GM21529 (cell line): ENCODE measurements around the gene DCPS.
A peak's percentile ranks its signal among the peaks of the same experiment; 100 is the strongest.
"Not testable (repeated sequence)": the region's sequence is repeated elsewhere in the genome, so short reads cannot be mapped to it uniquely, and the experiment has no call there.

Experiments used
- ATAC-seq: cut with Tn5 transposase; IDR thresholded peaks from one replicate; pipeline ENCODE4 v1.9.1; 2021; ENCODE audit not compliant: unreplicated experiment

DCPS gene

DNA sequence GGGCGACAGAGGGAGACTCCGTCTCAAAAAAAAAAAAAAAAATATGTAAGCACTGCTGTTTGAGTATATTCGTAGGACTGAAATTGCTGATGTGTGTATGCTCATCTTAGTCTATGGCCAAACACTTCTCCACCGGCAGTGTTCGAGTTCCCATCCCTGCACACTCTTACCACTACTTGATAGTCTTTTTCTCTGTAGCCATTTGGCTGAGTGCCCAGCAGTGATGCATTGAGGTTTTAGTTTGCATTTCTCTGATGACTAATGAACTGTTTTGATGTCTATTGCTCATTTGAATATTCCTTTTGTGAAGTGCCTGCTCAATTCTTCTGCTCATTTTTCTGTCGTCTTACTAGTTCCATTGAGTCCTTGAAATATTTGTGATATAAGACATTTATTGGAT, 19.0 kb upstream of the DCPS start:
- peak; percentile 62 for ATAC-seq

DNA sequence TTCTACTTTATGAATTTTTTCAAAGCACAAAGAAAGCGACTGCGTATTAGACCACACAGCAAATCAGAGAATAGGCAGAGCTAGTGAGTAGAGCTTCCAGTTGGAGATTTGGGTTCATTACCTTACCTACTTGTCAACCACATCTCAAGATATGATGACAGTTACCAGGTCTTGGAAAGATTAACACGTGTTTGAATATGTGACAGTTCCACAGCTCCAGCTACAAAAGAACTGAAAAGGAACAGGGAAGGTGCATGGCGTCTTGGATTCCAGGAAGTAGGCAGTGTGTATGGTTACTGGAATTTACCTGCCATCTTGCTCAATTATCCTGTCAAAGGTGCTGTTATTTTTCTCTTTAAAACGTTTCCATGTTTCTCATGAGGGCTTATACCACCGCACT, 15.6 kb upstream of the DCPS start:
- no peak for ATAC-seq

DNA sequence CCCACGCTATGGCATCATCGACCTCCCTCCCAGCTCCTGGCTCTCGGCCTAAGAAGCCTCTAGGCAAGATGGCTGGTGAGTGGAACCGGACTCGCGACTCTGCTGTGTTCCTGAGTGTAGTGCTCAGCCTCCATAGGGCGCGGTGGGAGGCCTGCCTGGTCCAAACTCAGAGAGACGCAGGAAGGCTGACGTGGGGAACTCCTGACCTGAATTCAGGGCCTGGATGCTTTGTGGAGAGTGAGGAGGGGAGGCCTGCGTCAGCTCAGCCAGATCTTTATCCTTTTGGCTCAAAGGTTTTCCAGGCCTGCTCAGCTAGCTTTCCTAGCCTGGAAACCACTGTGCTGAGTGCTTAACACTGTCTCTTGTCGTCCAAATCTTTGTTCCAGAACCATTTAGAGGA, 13.0 kb upstream of the DCPS start:
- no peak for ATAC-seq

DNA sequence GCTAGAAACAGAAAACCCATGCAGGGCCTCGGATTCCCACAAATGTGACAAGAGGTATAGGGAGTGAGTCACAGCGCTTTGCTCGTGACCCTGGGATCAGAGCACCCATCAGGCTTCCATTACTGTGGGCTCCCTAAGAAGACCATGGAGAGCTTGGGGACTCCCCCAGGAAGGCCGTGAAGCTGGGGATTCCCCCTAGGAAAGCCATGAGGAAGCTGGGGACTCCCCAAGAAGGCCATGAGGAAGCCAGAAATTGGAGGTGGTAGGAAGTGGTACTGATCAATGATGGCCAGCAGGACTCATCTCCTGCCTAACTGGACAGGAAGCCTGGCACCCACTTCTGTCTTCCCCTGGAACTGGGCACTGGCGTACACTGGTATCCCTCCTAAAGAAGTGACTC, 10.1 kb upstream of the DCPS start:
- peak; percentile 65 for ATAC-seq

DNA sequence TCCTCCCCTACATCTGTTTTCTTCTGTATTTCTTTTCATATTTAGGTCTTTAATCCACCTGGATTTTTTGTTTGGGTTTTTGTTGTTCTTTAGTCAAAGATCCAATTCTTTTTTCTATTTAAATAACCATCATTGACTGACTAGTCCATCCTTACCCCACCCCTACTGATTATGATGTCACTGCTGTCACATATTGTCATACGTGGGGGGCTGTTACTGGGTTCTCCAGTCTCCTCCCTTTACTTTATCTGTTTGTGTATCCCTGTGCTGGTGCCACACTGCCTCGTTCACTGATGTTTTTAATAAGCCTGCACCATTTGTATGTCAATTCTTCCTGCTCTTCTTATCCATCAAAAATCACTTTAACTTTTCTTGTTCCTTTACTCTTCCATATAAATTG, 6.9 kb upstream of the DCPS start:
- no peak for ATAC-seq

DNA sequence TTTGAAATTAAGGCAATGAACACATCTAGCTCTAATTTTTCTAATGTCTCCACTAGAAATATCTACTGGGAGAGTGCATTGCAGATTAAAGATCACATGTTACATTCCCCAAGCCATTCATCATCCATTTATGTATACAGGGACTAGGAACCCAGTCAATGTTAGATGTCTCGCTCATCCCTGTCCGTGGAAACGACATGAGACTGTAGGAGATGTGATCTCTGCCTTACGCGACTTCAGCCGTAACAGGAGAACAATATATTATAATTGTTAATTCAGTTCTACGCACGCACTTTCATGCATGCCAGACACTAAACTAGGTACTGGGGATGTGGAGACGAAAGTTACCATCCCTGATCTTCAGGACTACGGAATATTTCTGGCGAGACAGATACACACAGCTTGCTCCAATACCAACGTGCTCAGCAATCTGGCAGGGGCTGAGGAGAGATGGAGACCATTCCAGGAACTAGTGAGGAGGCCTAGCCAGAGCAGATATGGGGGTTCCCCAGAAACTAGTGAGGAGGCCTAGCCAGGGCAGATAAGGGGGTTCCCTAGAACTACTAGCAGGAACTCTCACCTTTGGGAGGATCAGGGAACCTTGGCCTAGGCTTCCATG, 706 bp downstream of the DCPS start:
- ATAC-seq, result peak; percentile 33

DNA sequence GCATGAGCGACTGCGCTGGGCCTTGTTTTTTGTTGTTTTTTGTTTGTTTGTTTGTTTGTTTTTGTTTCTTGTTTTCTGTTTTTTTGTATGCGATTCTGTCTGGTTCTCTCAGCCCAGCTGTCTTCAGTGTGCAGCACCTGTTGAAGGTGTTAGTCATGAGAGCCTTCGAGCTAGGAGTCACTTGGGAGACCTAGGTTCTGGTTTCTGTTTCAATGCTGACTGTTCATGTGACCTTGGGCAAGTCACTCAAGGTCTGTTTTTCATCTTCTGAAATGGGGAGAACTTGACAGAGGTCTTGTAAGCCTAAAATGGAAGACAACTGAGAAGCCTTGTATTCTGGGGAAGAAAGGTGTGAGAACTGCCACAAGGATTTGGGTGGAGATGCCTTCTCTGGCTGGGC, 1.8 kb downstream of the DCPS start:
- ATAC-seq, result peak; percentile 55

DNA sequence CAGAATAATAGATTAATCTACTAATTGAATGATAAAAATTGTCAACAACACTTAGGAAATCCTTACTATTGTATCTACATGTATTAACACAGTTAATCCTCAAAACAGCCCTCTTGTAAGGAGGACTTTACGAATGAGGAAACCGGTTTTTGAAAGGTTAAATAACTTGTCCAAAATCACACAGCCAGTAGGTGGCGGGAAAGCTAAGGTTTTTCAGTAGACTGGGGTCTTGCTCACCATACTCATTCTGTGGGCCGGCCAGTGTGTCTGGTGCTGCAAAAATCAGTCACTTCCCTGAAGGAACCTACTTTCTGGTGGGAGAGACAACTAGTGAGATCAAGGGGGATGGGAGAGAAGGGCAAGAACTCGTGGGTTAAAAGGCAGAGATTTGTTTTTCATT, 3.8 kb downstream of the DCPS start:
- no peak for ATAC-seq

DNA sequence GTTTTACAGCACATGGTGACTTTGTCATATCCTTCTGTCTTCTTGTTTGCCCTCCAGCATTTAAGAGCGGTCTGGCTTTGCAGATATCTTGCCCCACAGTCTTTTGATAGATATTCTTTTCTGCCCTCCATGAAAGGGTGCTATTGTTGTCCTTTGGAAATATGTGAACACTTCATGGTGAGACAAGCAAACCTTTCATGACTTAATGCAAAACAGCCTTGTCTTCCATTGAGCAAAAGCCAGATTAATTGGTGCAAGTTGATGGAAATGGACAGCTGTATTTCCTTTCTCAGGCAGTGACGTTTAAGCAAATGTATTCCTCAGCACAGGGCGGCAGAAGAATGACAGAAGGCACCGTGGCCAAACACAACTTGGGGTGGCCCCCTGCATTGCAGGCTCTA, 4.4 kb downstream of the DCPS start:
- ATAC-seq, result no peak

DNA sequence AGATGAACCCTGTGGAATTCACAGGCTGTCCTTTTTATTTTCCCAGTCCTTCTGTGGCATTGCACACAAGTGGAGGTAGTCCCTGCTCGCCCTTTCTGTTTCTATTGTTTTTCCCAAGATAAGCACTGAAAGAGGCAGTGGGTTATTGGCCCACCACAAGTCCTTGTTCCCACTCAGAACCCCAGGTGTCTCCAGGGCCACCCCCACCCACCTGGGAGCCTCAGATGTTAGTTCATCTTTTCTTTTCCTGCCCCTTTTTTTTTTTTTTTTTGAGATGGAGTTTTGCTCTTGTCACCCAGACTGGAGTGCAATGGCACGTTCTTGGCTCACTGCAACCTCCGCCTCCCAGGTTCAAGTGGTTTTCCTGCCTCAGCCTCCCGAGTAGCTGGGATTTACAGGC, 4.9 kb downstream of the DCPS start:
- ATAC-seq, result not testable (repeated sequence)

DNA sequence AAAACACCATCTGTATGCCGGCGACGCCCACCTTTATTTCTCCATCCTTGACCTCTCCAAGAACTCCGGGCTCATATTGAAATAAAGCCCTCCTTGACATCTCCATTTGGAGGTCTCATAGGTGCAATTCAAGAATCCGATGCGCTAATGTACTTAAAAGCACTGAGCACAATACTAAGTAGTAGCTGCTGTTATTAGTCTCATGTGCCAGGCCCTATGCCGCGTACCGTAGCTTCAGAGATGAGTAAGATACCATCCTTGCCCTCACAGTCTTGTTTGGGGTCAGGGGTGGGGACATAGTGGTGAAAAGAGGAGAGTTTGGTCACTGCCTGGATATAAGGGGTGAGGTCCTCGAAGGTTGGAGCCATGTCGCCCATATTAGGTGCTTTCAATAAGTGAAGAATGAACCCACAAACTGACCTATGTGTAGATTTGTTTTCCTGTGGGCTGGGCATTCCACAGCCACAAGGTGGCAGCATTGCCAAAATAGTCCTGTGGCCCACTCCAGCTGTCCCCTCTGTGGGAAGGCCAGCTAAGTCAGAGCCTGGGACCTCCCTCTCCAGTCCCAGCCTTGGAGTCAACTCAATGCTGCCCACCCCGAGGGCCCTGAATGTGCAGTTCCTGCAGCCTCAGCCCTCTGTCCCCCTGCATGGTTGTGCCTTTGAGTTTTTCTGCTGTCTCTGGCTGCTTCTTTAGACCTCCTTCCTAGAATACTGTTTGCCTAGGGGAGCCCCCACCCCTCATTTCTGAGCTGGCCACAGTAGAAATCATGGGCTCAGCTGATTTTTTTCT, 6.5 kb downstream of the DCPS start:
- peak; percentile 42 for ATAC-seq

DNA sequence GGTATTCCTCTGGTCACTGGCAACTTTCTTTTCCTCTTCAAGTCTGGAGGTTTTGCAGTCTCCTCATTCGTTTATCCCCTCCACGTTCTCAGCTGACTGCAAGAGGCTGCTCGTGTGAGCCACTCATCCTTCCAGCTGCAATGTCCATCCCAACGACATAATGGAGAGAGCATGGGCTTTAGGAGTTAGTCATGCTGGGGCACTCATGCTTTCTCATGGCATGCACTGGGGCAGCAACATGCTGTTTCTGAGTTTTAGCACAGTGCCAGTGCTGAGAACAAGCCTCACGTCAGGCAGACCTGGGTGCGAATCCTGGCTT, 7.1 kb downstream of the DCPS start:
- ATAC-seq, result no peak

DNA sequence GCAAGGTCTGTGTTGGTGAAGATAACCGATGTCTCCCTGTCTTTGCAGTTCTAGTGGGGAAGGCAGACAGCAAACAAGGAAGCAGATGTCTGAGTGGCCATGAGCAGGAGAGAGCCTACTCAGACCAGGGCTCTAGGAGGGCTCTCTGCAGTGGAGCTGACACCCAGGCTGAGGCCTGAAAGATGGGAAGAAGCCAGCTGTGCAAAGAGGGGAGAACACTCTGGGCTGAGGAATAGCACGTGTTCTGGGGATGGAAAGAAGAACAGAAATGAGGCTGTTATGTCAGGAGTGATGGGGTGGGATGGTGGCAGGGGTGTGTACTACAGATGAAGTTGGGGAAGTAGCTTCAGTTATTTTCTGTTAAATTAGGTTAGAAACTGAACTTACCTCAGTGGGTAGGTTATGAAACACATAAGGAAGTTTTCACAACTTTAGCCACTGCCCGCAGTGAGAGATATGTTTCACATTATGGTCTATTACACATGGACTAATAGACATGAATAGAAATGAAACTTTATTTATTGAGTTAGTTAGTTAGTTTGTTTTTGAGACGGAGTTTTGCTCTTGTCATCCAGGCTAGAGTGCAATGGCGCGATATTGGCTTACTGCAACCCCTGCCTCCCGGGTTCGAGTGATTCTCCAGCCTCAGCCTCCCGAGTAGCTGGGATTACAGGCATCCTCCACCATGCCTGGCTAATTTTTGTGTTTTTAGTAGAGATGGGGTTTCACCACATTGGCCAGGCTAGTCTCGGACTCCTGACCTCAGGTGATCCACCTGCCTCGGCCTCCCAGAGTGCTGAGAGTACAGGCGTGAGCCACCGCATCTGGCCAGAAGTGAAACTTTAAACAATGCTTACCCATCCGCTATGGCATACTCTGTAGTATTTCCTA, 7.8 kb downstream of the DCPS start:
- peak; percentile 74 for ATAC-seq

DNA sequence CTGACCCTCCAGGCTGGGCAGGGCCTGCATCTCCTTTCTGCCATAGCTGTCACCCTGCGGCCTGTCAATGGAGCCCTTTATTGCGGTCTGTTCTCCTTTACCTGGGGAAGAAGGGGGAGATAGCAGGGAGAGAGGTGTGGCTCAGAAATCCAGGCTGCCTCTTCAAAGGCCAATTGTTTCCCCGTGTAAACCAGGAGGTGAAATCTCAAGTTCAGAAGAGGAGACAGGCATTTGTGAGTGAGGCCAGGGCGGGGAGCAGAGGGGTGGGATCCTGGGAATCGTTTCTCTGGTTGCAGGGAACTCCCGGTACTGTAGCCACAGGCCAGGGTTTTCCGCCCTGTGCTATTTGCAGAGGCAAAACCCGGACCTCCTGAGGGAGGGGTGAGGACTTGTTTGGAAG, 9.1 kb downstream of the DCPS start:
- ATAC-seq, result no peak

DNA sequence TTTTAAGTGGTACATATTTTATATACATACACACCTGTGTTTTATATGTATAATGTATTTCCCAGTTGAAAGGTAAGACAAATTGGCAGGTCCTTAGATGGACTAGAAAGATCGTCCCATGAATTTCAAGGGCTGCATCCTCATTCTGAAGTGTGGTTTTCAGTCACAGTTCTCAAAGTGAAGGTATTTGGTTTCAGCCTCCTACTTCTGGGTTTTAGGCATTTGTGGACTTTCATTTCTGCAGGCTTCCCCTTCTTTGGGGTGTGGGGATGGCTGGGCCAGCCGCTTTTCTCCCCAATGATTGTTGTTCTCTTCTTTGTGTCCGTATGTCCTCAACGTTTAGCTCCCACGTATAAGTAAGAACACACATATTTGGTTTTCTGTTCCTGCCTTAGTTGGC, 10.0 kb downstream of the DCPS start:
- ATAC-seq, result no peak

DNA sequence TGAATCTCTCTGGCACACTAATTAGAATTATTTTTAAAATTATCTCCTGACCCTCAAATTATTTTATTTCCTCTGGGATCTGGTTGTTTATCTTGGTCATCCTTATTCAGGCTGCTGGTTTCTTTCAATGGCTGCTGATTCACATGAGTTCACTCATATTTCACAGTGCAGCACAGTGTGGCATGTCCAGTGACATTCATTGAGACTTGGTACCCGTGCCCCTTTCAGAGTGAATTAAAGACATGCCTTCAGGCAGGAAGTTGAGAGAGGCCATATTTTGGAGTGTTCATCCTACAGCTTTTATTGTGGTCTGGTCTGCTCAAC, 13.5 kb downstream of the DCPS start:
- ATAC-seq, result no peak

DNA sequence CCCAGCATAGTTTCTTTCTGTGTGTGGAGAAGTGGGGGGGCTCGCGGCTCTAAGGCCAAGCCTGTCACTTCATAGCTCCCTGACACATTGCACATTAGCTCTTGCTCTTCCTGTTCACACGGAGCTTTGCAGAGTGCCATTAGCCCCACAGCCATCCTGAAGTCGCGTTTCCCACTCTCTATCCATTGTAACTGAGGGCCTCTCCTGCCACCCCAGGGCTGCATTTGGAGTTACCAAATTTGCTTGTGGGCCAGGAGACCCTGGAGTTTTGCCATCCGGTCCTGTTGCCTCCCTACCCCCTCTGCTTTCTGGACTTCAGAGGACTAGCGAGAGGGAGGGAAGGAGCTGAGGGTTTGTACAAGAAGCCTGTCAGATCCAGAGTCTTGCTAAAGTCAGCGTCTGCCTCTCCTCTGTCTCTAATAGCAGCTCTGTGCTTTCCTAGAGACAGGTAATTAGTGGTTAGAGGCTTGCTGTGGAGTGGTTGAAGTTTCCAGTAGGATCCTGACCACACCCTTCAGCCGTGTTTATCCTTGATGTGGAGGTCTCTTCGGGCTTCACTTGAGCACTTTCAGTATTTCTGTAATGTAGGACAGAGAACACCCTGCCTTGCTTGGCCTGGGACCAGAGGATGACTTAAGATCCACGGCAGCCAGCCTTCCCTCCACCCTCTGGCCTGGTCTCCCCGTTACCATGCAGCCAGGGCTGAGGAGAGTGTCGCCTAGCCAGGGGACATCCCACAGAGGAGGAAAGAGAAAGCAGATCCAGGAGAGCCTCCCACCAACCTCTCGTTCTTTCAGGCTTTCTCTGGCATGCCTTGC, 14.1 kb downstream of the DCPS start:
- peak; percentile 21 for ATAC-seq

DNA sequence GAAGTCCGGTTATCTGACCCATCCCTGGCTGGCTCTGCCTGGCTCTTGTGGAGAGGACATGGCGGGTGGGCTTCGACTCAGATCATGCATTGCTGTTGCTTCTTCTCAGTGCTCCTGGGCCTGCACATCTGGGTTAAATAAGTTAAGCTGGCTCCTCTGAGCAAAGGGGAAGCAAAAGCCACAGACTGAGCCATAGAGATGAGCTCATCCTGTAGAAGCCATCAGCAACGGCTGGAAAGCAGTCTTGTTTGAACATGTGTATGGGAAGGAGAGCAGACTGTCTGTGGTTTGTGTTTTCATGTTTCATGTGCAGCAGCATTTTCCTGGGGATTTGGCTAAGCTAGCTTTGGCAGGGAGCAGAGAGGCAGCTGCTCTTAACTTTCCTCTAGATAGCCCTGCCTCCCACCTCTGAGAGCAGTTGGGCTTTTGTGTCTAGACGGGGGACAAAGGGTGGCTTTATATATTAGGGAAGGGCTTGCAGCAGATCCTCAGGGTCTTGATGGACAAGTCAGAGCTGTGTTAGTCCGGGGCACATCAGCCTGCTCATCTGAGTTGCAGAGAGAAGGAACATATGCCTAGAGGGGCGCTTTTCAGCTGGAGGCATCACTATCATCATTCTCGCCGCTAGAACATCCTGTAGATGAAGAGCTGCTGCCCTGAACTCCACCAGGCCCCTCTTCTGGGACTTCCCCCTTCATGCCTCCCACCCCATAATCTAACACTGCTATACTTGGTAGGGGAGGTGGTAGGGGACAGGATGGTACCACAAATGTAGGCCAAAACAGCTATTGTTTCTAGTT, 14.9 kb downstream of the DCPS start:
- peak; percentile 91 for ATAC-seq

DNA sequence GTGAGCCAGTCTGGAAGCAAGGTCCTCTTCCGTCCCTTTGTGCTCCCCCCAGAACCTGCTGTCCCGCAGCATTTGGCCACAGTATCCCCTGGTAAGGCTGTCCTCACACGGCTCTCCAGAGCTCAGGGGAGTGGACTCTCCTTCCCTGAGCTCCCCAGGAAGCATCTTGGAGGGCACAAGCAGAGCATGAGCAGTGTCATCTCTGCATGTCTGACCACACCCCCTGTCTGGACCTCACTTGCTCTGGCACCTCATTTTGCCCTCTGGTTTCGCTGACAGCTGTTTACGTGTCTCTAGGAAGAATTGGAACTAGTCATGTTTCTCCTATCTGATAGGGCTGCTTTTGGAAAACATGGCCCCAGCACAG, 15.5 kb downstream of the DCPS start:
- no peak for ATAC-seq

DNA sequence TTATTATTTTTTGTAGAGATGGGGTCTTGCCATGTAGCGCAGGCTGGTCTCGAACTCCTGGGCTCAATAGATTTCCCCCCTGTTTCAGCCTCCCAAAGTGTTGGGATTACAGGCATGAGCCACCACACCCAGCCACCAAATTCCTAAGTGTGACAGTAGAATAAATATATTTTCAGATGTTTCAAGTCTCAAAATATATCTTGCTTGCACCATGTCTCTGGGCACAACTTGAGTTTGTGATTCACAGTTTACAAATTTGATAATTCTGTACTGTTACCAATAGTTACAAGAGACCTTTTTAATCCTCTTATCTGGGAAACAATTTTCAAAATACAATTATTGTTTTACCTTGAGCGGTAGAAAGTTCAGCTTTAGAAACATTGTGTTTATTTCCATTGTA, 19.1 kb downstream of the DCPS start:
- no peak for ATAC-seq
